Central memory CD4-positive, alpha-beta T cell (primary cell): ENCODE measurements around the gene PODNL1.
A peak's percentile ranks its signal among the peaks of the same experiment; 100 is the strongest.

ENCODE experiments used
- DNase-seq: peaks from one replicate; pipeline ENCODE4 v3.0.0; 2022

PODNL1 gene

DNA sequence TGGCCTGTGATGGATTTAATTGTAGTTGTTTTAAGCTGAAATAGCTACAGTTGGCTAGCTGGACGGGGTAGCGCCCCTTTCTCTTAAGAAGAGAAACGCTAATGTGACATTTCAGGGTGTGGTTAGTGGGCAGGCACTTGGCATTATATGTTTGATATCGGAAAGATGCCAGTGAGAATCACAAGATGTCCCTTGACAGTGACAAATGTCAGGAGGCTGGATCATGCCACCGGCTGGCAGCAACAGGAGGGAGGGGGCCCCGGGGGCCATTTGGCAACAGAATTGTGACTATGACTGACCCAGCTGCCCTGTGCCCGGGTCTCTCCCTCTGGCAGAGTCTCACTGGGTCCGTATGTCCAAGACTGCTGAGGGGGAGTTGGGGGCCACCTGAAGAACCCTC, 18.8 kb upstream of the PODNL1 start:
- no peak for DNase-seq

DNA sequence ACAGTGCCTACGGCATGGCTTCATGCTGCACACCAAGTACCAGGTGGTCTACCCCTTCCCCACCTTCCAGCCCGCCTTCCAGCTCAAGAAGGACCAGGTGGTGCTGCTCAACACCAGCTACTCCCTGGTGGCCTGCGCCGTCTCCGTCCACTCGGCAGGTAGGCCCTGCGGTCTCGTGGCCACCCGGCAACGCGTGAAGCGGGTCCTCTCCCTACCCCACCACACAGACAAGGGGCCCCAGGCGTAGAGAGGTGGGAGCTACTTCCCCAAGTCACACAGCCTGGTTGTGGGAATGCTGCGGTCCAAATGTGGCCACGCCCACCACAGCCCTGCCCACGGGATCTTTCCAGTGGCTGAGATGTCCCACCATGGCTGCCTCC, 18.1 kb upstream of the PODNL1 start:
- DNase-seq = no peak

DNA sequence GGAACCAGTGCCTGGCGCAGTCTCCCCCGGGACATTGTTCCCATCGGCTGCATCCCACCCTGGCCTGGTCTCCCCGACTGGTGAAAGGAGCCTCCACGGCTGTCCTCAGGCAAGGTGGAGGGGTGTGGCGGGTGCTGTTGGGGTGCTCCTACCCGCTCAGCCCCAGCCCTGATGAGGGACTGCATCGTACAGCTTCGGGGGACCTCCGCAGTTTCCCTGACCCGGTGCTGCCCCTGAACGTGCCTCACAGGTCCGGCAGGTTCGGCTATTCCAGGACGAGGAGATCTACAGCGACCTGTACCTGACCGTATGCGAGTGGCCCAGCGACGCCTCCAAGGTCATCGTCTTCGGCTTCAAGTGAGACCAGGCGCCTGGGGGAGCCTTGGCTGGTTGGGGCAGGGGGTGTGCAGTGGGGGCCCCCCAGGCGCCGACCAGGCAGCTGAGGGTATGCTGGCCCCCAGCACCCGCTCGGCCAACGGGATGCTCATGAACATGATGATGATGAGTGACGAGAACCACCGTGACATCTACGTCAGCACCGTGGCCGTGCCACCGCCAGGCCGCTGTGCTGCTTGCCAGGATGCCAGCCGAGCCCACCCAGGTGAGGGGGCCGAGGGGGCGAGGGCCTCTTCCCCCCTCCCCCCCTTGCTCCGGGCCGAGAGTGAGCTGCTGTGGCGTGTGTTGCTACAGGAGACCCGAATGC, 17.6 kb upstream of the PODNL1 start:
- DNase-seq = no peak

DNA sequence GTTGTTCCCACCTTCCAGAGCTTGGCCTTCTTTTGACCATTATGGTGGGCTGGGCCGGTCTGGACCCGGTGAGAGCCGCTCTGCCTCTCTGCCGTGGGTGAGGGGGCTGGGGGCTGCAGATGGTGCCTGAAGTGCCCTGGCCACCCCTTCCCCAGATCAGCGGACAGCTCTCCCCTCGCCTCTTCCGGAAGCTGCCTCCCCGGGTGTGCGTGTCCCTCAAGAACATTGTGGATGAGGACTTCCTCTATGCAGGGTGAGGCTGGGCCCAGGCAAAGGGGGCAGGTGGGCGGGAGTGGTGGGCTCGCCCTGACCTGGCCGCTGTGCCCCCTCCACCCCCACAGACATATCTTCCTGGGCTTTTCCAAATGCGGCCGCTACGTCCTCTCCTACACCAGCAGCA, 16.0 kb upstream of the PODNL1 start:
- no peak for DNase-seq

DNA sequence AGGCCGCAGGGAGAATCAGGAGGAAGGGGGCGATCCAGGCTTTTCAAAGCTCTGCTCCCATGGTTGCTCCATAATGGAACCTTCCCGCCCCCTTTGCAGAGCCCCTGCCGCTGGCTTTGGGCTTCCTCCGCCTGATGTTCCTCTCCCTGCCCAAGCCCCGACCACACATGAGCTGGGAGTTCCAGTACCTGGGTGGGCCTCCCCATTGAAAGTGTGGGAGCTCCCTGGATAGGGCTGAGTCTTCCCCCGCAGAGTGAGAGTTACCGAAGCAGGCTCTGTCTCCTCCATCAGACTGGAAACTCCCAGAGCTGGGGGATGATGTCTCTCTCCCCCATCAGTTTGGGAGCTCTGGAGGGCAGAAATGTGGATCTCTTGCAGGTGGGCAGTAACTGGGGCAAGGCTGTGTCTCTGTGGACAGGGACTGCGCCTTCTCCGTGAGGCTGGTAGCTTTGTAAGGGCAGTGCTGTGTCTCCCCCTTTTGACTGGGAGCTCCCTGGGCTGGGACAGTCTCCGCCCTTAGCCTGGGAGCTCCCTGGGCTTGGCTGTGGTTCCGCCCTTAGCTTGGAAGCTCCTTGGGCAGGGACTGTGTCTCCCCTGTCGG, 14.8 kb upstream of the PODNL1 start:
- no peak for DNase-seq

DNA sequence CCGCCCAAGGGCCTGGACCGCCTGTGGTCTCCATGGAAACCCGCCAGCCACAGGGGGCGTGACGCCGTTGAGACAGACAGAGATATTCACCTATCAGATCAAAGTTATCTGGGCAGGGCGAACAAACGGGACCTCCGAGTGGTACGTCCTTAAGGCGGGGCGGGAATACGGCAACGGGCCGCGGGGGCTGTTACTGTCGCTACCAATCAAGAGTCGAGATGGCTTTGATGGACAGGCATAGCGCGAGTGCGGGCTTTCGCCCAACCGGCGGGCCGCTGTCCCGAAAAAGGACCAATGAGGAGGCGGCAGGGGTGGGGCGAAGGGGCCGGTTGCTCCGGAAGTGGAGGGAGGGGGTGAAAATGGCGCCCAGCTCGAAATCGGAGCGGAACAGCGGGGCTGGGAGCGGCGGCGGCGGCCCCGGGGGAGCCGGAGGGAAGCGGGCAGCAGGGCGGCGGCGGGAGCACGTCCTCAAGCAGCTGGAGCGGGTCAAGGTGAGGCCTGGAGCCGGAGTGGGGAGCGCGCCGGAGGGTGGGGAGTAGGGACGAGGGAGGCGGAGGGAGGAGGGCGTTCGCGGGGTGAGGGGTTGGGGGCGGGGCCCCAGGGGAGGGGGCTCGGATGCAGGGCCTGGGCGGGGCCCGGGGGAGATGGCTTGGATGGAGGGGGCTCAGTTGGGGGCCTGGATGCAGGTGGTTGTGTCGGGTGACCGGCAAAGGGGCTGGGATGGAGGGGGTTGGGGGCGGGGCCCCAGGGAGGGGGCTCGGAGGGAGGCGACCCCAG, 14.1 kb upstream of the PODNL1 start, which contains the start of gene DCAF15:
Gene DCAF15 (plus strand): TSS at position 356 of the 777 bp plus-strand sequence. CDS start 4 bp downstream, at position 360.
- DNase-seq = peak; percentile 99

DNA sequence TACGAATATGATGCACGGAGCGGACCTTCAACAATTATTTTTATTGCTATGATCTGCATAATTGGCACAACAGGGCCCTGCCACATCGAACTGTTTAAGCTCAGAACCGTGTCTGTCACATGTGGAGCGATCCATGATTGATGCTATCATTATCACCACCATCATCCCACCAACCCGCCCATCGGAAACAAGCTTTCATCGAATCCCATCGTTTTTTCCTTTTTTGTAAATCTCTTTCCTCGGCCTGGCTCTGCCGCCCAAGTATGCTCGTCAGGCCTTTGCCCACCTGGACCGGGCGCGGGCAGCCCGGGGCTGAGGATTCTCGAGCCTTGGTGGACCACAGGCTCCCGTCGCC, 13.6 kb upstream of the PODNL1 start:
- no peak for DNase-seq

DNA sequence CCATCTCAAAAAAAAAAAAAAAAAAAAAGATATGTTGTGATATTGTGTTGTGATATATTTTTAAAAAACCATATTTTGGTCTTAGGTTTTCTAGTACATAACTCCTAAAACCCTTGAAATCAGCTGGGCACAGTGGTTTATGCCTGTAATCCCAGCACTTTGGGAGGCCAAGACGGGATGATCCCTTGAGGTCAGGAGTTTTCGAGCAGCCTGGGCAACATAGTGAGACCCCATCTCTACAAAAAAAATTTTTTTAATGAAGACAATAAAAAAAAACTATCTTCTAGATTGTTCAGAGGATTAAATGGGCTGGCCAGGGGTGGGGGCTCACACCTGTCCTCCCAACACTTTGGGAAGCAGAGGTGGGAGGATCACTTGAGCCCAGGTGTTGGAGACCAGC, 12.8 kb upstream of the PODNL1 start:
- no peak for DNase-seq

DNA sequence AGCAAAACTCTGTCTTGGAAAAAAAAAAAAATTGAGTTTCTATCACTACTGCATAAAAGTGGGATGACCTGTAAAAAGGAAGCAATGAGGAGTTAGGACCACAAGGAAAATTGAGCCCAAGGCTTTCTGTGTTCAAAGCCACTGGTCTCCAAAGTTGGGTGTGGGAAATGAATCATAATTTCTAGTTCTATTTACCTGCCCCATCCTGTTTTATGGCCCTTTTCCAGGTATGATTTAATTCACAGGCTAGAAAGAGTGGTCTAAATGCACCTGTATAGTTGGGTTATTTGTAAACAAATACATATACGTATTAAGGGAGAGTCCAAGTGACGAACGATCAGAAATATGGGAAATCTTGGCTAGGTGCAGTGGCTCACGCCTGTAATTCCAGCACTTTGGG, 8.2 kb upstream of the PODNL1 start:
- DNase-seq = no peak

DNA sequence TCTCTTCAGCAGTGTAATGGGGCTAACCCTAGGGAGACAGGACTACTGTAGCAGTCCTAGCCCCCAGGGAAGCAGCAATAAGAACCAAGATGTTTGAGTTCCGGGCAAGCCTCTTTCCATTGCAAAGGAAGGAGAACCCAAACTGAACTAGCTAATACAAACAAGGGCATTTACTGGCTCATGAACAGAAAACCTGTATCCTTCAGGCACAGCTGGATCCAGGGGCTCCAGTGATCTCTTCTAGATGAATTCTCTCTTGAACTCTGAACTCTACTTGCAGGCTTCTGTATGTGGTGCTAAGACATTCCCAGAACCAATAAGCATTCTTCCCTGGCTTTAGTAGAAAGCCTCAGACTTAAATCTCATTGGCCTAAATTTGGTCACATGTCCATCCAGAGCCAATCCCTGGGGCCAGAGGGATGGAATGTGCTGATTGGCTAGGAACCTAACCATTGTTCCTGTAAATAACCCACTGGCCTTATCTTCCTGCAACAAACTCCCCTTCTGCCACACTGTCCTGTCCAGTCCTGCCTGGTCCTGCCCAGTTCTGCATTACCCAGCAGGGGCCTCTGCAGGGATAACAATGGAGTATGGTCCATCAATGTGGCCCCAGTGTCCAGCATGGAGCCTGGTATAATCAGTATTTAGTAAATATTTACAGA, 3.9 kb upstream of the PODNL1 start:
- no peak for DNase-seq

DNA sequence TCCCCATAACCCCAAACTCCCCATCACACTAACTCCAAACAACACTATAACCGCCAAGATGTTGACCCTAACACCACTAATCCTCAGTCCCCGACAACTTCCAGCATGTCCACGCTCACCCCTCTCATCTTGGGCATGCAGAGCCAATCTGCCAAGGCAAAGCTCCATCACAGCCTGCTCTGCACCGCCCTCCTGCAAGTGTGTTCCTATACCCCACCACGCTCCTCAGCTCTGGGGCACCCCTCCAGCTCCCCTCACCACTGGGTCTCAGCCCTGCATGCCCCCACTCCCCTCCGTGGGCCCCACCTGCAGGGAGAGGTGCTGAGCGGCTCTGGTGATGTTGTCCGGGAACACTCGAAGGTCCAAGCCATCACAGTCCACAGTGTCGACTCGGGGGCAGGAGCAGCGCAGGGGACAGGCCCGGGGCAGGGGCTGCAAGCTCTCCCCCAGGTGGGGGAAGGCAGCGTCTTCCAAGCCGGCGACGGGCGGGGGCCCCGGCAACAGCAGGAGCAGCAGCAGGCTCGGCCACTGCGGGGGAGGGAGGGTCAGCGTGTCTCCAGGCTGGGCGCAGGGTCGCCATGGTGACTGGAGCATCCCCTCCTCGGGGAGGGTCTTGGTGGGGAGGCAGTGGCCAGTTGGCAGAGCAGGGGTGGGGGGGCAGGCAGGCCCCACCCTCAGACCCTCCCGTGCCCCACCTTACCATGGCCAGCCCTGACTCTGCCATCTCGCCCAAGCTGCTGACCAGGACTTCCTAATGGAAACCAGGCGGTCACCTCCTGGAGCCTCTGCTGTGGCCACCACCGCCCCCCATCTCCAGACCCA, 527 bp downstream of the PODNL1 start:
- no peak for DNase-seq

DNA sequence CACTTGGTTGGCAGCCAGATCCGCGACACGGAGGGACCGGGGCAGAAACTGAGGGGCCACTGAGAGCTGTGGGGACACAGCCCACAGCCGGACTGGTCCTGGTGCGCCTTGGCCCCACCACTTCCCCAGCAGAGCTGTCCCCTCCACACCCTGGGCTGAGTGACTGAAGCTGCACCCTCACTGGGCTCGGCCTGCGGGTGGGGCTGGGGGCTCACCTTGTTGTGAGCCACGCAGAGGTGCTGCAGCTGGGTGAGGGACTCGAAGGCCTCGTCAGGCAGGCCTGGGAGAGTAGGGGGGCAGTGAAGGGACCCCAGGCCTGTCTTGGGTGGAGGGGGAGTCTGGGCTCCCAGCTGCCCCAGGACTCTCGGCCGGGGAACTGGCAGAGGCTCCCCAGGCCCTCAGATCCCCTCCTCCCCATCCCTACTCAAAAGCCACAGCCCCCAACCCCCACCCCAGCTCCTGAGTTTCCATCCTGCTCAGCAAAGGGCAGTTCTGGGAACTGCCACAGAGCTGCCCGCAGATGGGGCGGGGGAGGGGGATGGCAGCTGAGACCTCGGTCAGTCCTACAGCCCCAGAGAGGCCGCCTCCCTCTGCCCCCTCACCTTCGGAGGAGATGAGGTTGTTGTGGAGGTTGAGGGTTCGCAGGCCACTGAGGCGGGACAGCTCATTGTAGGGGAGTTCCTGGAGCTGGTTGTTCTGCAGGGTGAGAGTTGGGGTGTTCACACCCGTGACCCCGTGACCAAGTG, 2.3 kb downstream of the PODNL1 start:
- no peak for DNase-seq

DNA sequence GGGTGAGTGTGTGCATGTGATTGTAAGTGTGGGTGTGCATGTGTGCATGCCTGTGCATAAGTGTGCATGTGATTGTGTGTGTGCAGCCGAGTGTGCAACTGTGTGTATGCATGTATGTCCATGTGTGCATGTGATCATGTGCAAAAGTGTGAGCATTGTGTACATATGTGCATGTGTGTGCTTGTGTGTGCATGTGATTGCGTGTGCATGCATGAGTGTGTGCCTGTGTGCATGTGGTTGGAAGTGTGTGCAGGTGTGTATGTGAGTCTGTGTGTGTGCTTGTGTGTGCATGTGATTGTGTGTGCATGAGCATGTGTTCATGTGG, 3.5 kb downstream of the PODNL1 start:
- no peak for DNase-seq

DNA sequence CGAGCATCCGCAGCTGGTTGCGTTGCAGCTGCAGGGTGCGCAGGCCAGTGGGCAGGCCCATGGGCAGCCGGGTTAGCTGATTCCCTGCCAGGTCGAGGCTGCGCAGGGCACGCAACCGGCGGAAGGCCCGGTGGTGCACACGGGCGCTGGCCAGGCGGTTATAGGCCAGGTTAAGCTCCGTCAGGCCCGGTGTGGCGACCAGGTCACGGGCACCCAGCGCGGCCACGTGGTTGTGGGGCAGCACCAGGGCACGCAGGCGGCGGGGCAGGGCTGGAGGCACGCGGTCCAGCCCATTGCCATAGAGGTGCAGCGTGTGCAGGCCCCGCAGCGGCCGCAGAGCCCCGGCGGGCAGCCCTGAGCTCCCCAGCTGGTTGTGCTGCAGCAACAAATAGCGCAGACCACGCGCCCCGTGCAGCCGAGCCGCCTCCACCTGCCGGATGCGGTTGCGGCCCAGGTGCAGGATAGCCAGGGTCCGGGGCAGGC, 5.3 kb downstream of the PODNL1 start:
- no peak for DNase-seq

DNA sequence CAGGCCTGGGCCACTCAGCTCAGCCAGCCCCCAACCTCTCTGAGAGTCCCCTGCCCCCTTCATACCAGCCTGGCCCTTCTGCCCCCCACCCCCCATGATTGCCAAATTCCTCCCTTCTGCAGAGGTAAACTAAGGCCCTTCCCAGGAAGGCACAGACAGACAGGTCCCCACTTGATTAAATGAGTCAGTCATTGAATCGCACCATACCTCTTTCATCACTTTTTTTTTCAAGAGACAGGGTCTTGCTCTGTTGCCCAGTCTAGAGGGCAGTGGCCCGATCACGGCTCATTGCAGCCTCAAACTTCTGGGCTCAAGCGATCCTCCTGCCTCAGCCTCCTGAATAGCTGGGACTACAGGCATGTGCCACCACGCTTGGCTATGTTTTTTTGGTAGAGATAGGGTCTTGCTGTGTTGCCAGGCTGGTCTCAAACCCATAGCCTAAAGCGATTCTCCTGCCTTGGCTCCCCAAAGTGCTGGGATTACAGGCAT, 6.0 kb downstream of the PODNL1 start:
- no peak for DNase-seq

DNA sequence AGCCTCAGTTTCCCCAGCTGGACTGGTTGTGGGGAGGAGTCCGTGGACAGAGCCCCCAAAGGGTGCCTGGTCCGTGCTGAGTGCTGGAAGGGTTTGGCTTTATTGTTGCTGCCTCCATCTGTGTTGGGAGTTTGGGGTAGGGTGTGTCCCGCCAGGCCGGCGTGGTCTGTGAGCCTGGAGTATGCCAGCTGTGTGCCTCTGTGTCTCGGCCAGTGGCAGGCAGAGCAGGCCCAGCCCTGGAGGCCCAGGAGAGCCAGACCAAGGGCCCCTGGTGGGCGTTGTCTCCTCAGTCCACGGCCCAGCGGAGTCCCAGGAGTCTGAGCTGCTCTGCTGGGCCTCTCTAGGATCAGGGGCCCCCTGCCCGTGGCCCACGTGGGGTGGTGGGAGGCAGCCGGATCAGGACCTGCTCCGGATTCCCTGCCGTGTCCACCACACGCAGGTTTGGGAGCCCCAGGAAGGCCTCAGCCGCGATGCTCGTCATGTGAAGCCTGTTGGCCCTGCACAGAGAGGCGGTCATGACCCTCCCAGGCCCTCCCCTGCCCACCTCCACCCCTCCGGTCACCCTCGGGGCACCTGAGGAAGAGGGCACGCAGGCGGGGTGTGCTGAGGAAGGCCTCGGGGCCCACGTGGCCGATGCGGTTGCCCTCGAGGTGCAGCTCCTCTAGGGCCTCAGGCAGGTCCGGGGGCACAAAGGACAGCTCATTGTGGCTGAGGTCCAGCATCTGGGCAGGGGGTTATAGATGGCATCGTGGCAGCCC, 6.6 kb downstream of the PODNL1 start:
- DNase-seq = no peak

DNA sequence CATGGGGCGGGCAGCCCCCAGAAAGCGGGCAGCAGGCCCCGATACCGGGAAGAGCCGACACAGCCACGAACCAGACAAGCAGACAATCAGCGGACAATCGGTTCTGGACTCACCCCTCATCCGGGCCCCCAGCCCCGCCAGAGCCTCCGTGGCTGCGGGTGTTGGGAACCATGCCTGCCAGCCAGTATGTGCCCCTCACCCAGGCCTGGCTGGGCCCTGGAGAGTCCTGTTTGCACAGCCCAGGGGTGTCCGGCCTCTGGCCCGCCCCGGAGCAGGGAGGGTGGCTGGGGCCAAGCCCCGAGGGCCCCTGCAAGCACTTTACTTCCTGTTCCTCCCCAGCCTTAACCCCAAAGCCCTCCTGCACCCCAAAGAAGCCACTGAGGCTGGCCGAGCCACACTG, 7.8 kb downstream of the PODNL1 start:
- no peak for DNase-seq

DNA sequence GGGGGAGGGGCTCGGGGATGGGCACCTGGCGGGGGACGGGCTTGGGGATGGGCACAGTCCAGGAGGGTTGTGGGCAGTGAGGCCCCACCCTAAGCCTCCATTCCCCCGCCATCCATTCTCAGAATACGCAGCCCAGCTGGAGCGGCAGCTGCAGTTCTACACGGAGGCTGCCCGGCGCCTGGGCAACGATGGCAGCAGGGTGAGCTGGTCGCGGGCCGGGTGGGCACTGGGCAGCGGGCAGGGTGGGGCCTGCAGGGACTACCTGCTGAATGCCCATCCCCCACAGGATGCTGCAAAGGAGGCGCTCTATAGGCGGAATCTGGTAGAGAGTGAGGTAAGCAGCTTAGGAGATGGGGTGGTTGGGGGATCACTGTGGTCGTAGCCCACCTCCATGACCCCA, 8.3 kb downstream of the PODNL1 start:
- no peak for DNase-seq

DNA sequence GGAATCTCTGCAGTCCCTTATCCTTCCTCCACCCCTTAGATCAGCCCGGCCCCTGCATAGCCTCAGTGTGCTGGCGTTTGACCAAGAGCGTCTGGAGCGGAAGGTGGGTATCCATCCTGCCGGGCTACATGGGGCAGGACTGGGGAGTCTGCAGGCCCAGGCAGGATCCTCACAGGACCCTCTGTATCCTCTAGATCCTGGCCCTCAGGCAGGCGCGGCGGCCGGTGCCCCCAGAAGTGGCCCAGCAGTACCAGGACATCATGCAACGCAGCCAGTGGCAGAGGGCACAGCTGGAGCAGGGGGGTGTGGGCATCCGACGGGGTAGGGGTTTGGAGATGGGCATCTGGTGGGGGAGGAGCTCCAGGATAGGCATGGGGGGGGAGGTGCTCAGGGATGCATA, 8.9 kb downstream of the PODNL1 start:
- no peak for DNase-seq

DNA sequence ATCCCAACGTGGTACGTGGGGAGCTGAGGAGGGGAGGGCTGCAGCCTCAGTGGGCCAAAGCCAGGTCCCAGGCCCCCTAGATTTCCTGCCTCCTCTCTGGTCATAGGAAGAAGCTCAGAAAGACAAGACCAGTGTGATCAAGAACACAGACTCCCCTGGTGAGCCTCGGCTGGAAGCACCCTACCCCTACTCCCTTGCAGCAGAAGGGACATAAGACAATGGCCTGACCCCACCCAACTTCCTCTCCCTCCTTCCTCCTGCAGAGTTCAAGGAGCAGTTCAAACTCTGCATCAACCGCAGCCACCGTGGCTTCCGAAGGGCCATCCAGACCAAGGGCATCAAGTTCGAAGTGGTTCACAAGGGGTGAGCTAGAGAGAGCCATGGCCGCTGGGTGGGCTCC, 11.5 kb downstream of the PODNL1 start:
- DNase-seq = no peak

DNA sequence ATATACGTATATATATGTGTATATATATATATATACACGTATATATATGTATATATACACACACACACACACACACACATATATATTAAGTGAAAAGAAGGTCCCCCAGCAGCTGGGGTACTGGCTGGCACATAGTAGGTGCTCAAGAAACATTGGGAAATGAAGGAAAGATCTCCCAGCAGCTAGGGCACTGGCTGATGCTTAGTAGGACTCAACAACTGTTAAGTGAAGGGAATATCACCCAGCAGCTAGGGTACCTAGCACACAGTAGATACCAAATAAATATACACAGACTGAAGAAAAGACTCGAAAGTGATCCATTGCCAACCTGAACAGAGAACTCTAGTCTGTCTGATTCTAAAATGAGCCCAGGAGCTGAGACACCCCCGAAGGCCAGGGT, 12.2 kb downstream of the PODNL1 start:
- DNase-seq = no peak
